Activated CD4-positive, alpha-beta memory T cell treated with anti-CD3 and anti-CD28 coated beads, Interleukin-2, amount 10 ng/mL, durations not matched to agents 7 days and 5 days (primary cell): Measurements from ENCODE around the gene EN1. TPM values are rescaled to one million over a fixed set of nuclear protein-coding genes. Genes with fewer than 3 reads are reported as not detected.

ENCODE experiments used
- CTCF ChIA-PET: fragments of 350-600 bp; sonication (Branson Sonifier 250); formaldehyde crosslinking; loops from one replicate; lab custom pipeline; 2021; ENCODE audit warnings: antibody characterized with exemption, inconsistent platforms; lab: Charles Lee
- POLR2A ChIA-PET: fragments of 350-600 bp; sonication (Branson Sonifier 250); formaldehyde crosslinking; loops from one replicate; lab custom pipeline; 2021; ENCODE audit warnings: antibody characterized with exemption; lab: Charles Lee
- DNase-seq: peaks from one replicate; pipeline ENCODE4 v3.0.0-alpha.2; 2020
- H3K27ac Mint-ChIP-seq: one replicate; pipeline ENCODE4 v1.8.0; 2021; ENCODE audit warnings: mild to moderate bottlenecking, mixed read lengths
- H3K27me3 Mint-ChIP-seq: one replicate; pipeline ENCODE4 v1.8.0; 2021; ENCODE audit warnings: mixed read lengths
- H3K36me3 Mint-ChIP-seq: one replicate; pipeline ENCODE4 v1.8.0; 2021; ENCODE audit warnings: low read depth, mixed read lengths
- H3K4me1 Mint-ChIP-seq: one replicate; pipeline ENCODE4 v1.8.0; 2021; ENCODE audit warnings: mixed read lengths
- H3K4me3 Mint-ChIP-seq: one replicate; pipeline ENCODE4 v1.8.0; 2021; ENCODE audit warnings: mild to moderate bottlenecking, mixed read lengths
- H3K9me3 Mint-ChIP-seq: one replicate; pipeline ENCODE4 v1.8.0; 2021; ENCODE audit warnings: mixed read lengths
- total RNA-seq, 2 experiments: library from RNA; stranded (reverse); gene quantifications; one replicate each; pipeline ENCODE4 v1.2.3, GENCODE V29; 2021

Gene EN1
- total RNA-seq, 2 experiments from 2014 or later = not detected

DNA sequence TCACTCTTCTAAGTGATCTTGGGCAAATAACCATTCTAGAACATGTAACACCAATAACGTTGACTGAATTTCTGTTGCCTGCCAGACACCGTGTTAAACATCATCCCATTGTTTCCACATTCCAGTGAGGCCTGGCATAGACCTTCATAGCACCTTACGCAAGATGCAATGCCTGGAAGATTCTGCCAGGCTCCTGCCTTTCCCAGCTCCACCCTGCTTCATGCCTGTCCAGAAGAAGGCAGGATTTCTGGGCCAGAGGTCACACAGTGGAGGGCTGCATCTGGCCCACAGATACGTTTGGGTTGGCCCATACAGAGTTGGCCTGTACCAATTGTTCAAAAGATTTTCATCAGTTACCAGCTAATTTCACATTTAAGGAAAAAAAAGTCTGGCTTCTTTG is 46.3 kb downstream of the EN1 start:
- no peaks in the 10 kb centered on the region for H3K4me1 Mint-ChIP-seq
- H3K9me3 Mint-ChIP-seq = no peaks in the 10 kb centered on the region
- no peak overlapping the region for H3K27ac Mint-ChIP-seq
- H3K27me3 Mint-ChIP-seq = peaks cover 12% of the 10 kb centered on the region
- H3K36me3 Mint-ChIP-seq = no peaks in the 10 kb centered on the region
- CTCF ChIA-PET = no interaction called here
- POLR2A ChIA-PET = no interaction called here
- no peak for DNase-seq
- H3K4me3 Mint-ChIP-seq = no peak overlapping the region

- H3K27ac Mint-ChIP-seq = no peak overlapping the region
- no peaks in the 10 kb centered on the region for H3K9me3 Mint-ChIP-seq
These were observed 46.7 kb downstream of the EN1 start for GRCh38 chr2:118800736-118801135.

GRCh38 chr2:118794546-118794945 is 52.9 kb downstream of the EN1 start:
- Mint-ChIP-seq H3K27me3 (peaks cover 6% of the 10 kb centered on the region), H3K4me3 (no peak overlapping the region), H3K27ac (no peak overlapping the region), H3K4me1 (no peaks in the 10 kb centered on the region), H3K9me3 (no peaks in the 10 kb centered on the region), H3K36me3 (no peaks in the 10 kb centered on the region)
- DNase-seq = no peak
- ChIA-PET POLR2A (no interaction called here), CTCF (no interaction called here)

More at GRCh38 chr2:118800736-118801135, 46.7 kb downstream of the EN1 start:
- Mint-ChIP-seq H3K36me3 (no peaks in the 10 kb centered on the region), H3K4me3 (no peak overlapping the region), H3K4me1 (no peaks in the 10 kb centered on the region), H3K27me3 (peaks cover 8% of the 10 kb centered on the region)
- ChIA-PET CTCF (no interaction called here), POLR2A (no interaction called here)
- DNase-seq = no peak

Other genes starting within 250 kb of the EN1 start
- not detected for gene MARCO, start 94.5 kb upstream of the EN1 start, total RNA-seq